ENCODE measurements around the gene EFCAB13. TPM values are rescaled to one million over a fixed set of nuclear protein-coding genes. Genes with fewer than 3 reads are reported as not detected.

The EFCAB13 gene
- total and polyA plus RNA-seq, 7 experiments from 2014 or later: 3.7 to 37.4 (median 18.4) TPM

GRCh38 chr17:47286198-47286914 lies 37.4 kb upstream of the EFCAB13 start:
- Histone ChIP-seq H3K4me1 (ENCODE audit: control insufficient read depth in 2 of 2, insufficient read depth in 2 of 2, low read length in 2 of 2) (no peaks in the 10 kb centered on the region), H3K27ac (ENCODE audit: low read depth, low read length) (no peak overlapping the region), H3K27me3 (ENCODE audit: control insufficient read depth in 2 of 2, insufficient read depth in 2 of 2, low read length in 2 of 2) (no peaks in the 10 kb centered on the region), H3K4me3 (ENCODE audit: low read length) (no peak overlapping the region), H3K9me3 (ENCODE audit: control insufficient read depth in 2 of 3, low read length in 3 of 3) (no peaks in the 10 kb centered on the region), H3K36me3 (ENCODE audit: control insufficient read depth in 2 of 3, insufficient read depth in 3 of 3, low read length in 3 of 3) (no peaks in the 10 kb centered on the region)
- POLR2A ChIA-PET: no interaction called here
- H3K4me3 Mint-ChIP-seq: no peak overlapping the region
- intact Hi-C loops (cut with micrococcal nuclease): no loop called here
- ATAC-seq (no peak), DNase-seq (no peak)
- CTCF ChIA-PET: interaction anchor here (0.6 kb wide), 1 partner anchor 25 kb away, joined by 3 read pairs; no protein-coding TSS in a partner anchor
- no peak overlapping the region for H3K27ac Mint-ChIP-seq
- peaks cover 0 to 26% (median 11%) of the 10 kb centered on the region in 5 donors for H3K27me3 Mint-ChIP-seq
- H3K4me1 Mint-ChIP-seq: peaks cover 0 to 2% (median 0%) of the 10 kb centered on the region in 7 donors
- no peaks in the 10 kb centered on the region for H3K36me3 Mint-ChIP-seq
- H3K9me3 Mint-ChIP-seq: peaks cover 0 to 1% (median 0%) of the 10 kb centered on the region in 11 donors

- POLR2A ChIA-PET: no interaction called here
- intact Hi-C loops (cut with micrococcal nuclease): no loop called here
- Mint-ChIP-seq H3K4me3 (no peak overlapping the region), H3K36me3 (no peaks in the 10 kb centered on the region), H3K27me3 (peaks cover 0 to 26% (median 11%) of the 10 kb centered on the region in 5 donors), H3K4me1 (peaks cover 0 to 2% (median 0%) of the 10 kb centered on the region in 7 donors), H3K9me3 (peaks cover 0 to 1% (median 0%) of the 10 kb centered on the region in 11 donors), H3K27ac (no peak overlapping the region)
- DNase-seq (no peak), ATAC-seq (no peak)
- Histone ChIP-seq H3K4me3 (ENCODE audit: low read length) (no peak overlapping the region), H3K36me3 (ENCODE audit: control insufficient read depth in 2 of 3, insufficient read depth in 3 of 3, low read length in 3 of 3) (no peaks in the 10 kb centered on the region), H3K4me1 (ENCODE audit: control insufficient read depth in 2 of 2, insufficient read depth in 2 of 2, low read length in 2 of 2) (no peaks in the 10 kb centered on the region), H3K27me3 (ENCODE audit: control insufficient read depth in 2 of 2, insufficient read depth in 2 of 2, low read length in 2 of 2) (no peaks in the 10 kb centered on the region), H3K9me3 (ENCODE audit: control insufficient read depth in 2 of 3, low read length in 3 of 3) (no peaks in the 10 kb centered on the region), H3K27ac (ENCODE audit: low read depth, low read length) (no peak overlapping the region)
- CTCF ChIA-PET: no interaction called here
Measured at GRCh38 chr17:47287068-47287467, 36.7 kb upstream of the EFCAB13 start.

- H3K27me3 Mint-ChIP-seq: peaks cover 0 to 26% (median 11%) of the 10 kb centered on the region in 5 donors
Measured at GRCh38 chr17:47287639-47288038, 36.1 kb upstream of the EFCAB13 start.

GRCh38 chr17:47288531-47289116 lies 35.1 kb upstream of the EFCAB13 start:
- CTCF ChIA-PET: no interaction called here
- H3K36me3 Mint-ChIP-seq: no peaks in the 10 kb centered on the region
- no peak overlapping the region for H3K27ac ChIP-seq (ENCODE audit: low read depth, low read length)
- POLR2A ChIA-PET: interaction anchor here (0.5 to 0.6 kb wide), 2 partner anchors 27 to 316 kb away, joined by 3 read pairs; no protein-coding TSS in a partner anchor
- ATAC-seq: no peak
- no peak for DNase-seq
- no peaks in the 10 kb centered on the region for H3K36me3 ChIP-seq (ENCODE audit: control insufficient read depth in 2 of 3, insufficient read depth in 3 of 3, low read length in 3 of 3)
- peaks cover 0 to 1% (median 0%) of the 10 kb centered on the region in 11 donors for H3K9me3 Mint-ChIP-seq
- H3K9me3 ChIP-seq (ENCODE audit: control insufficient read depth in 2 of 3, low read length in 3 of 3): no peaks in the 10 kb centered on the region
- H3K27ac Mint-ChIP-seq: no peak overlapping the region
- H3K4me1 ChIP-seq (ENCODE audit: control insufficient read depth in 2 of 2, insufficient read depth in 2 of 2, low read length in 2 of 2): no peaks in the 10 kb centered on the region
- peaks cover 0 to 2% (median 0%) of the 10 kb centered on the region in 7 donors for H3K4me1 Mint-ChIP-seq
- intact Hi-C loops (cut with micrococcal nuclease): no loop called here
- no peaks in the 10 kb centered on the region for H3K27me3 ChIP-seq (ENCODE audit: control insufficient read depth in 2 of 2, insufficient read depth in 2 of 2, low read length in 2 of 2)
- H3K4me3 ChIP-seq (ENCODE audit: low read length): no peak overlapping the region
- H3K4me3 Mint-ChIP-seq: no peak overlapping the region
- H3K27me3 Mint-ChIP-seq: peaks cover 0 to 23% (median 11%) of the 10 kb centered on the region in 5 donors

More at GRCh38 chr17:47287639-47288038, 36.1 kb upstream of the EFCAB13 start:
- Mint-ChIP-seq H3K4me1 (peaks cover 0 to 2% (median 0%) of the 10 kb centered on the region in 7 donors), H3K27ac (no peak overlapping the region), H3K9me3 (peaks cover 0 to 1% (median 0%) of the 10 kb centered on the region in 11 donors), H3K36me3 (no peaks in the 10 kb centered on the region), H3K4me3 (no peak overlapping the region)
- Histone ChIP-seq H3K27ac (ENCODE audit: low read depth, low read length) (no peak overlapping the region), H3K4me3 (ENCODE audit: low read length) (no peak overlapping the region), H3K9me3 (ENCODE audit: control insufficient read depth in 2 of 3, low read length in 3 of 3) (no peaks in the 10 kb centered on the region), H3K36me3 (ENCODE audit: control insufficient read depth in 2 of 3, insufficient read depth in 3 of 3, low read length in 3 of 3) (no peaks in the 10 kb centered on the region), H3K27me3 (ENCODE audit: control insufficient read depth in 2 of 2, insufficient read depth in 2 of 2, low read length in 2 of 2) (no peaks in the 10 kb centered on the region), H3K4me1 (ENCODE audit: control insufficient read depth in 2 of 2, insufficient read depth in 2 of 2, low read length in 2 of 2) (no peaks in the 10 kb centered on the region)
- CTCF ChIA-PET: no interaction called here
- DNase-seq (no peak), ATAC-seq (no peak)
- intact Hi-C loops (cut with micrococcal nuclease): no loop called here
- POLR2A ChIA-PET: no interaction called here

DNA sequence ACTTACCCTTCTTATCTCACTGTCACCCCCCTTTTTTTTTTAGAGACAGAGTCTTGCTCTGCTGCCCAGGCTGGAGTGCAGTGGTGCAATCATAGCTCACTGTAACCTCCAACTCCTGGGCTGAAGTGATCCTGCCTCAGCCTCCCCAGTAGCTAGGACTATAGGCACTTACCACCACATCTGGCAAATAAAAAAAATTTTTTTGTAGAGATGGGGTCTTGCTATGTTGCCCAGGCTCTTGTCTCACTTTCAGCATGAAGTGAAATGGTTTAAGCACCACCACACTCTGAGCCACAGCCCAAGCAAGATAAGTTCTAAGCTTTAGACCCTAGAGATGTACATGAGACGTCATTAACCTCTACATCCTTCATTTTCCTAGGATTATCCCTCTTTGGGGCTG lies 34.5 kb upstream of the EFCAB13 start:
- Mint-ChIP-seq H3K27ac (no peak overlapping the region), H3K9me3 (peaks cover 0 to 1% (median 0%) of the 10 kb centered on the region in 11 donors), H3K4me3 (no peak overlapping the region), H3K27me3 (peaks cover 0 to 21% (median 11%) of the 10 kb centered on the region in 5 donors), H3K4me1 (peaks cover 0 to 2% (median 0%) of the 10 kb centered on the region in 7 donors), H3K36me3 (no peaks in the 10 kb centered on the region)
- ATAC-seq: no peak
- CTCF ChIA-PET: no interaction called here
- no peaks in the 10 kb centered on the region for H3K4me1 ChIP-seq (ENCODE audit: control insufficient read depth in 2 of 2, insufficient read depth in 2 of 2, low read length in 2 of 2)
- no peaks in the 10 kb centered on the region for H3K9me3 ChIP-seq (ENCODE audit: control insufficient read depth in 2 of 3, low read length in 3 of 3)
- POLR2A ChIA-PET: interaction anchor here (0.5 to 0.6 kb wide), 2 partner anchors 26 to 315 kb away, joined by 3 read pairs; no protein-coding TSS in a partner anchor
- no peak overlapping the region for H3K4me3 ChIP-seq (ENCODE audit: low read length)
- no peaks in the 10 kb centered on the region for H3K27me3 ChIP-seq (ENCODE audit: control insufficient read depth in 2 of 2, insufficient read depth in 2 of 2, low read length in 2 of 2)
- H3K27ac ChIP-seq (ENCODE audit: low read depth, low read length): no peak overlapping the region
- no peaks in the 10 kb centered on the region for H3K36me3 ChIP-seq (ENCODE audit: control insufficient read depth in 2 of 3, insufficient read depth in 3 of 3, low read length in 3 of 3)
- intact Hi-C loops (cut with micrococcal nuclease): no loop called here
- DNase-seq: no peak

- intact Hi-C loops (cut with micrococcal nuclease): no loop called here
- ChIA-PET POLR2A (no interaction called here), CTCF (no interaction called here)
- no peaks in the 10 kb centered on the region for H3K9me3 ChIP-seq (ENCODE audit: control insufficient read depth in 2 of 3, low read length in 3 of 3)
- no peaks in the 10 kb centered on the region for H3K4me1 ChIP-seq (ENCODE audit: control insufficient read depth in 2 of 2, insufficient read depth in 2 of 2, low read length in 2 of 2)
- Mint-ChIP-seq H3K36me3 (no peaks in the 10 kb centered on the region), H3K27ac (no peak overlapping the region), H3K4me1 (peaks cover 0 to 2% (median 0%) of the 10 kb centered on the region in 7 donors), H3K9me3 (peaks cover 0 to 3% (median 0%) of the 10 kb centered on the region in 11 donors), H3K27me3 (peaks cover 0 to 18% (median 10%) of the 10 kb centered on the region in 5 donors), H3K4me3 (no peak overlapping the region)
- no peaks in the 10 kb centered on the region for H3K36me3 ChIP-seq (ENCODE audit: control insufficient read depth in 2 of 3, insufficient read depth in 3 of 3, low read length in 3 of 3)
- ATAC-seq (no peak), DNase-seq (no peak)
- H3K4me3 ChIP-seq (ENCODE audit: low read length): no peak overlapping the region
- no peak overlapping the region for H3K27ac ChIP-seq (ENCODE audit: low read depth, low read length)
- no peaks in the 10 kb centered on the region for H3K27me3 ChIP-seq (ENCODE audit: control insufficient read depth in 2 of 2, insufficient read depth in 2 of 2, low read length in 2 of 2)
Measured at GRCh38 chr17:47290870-47291241, 32.9 kb upstream of the EFCAB13 start.
